HCT116 (cell line): ENCODE results near the gene LCNL1. TPM values are rescaled to one million over a fixed set of nuclear protein-coding genes. Genes with fewer than 3 reads are reported as not detected.

Experiments
- ATAC-seq: fragments of 200-7000 bp; cut with Tn5 transposase; 2 replicates; pipeline ENCODE4 v1.9.1; 2020; ENCODE audit warnings: mild to moderate bottlenecking, moderate library complexity
- BruUV-seq: library from RNA; stranded (reverse); fragments of 400-500 nt; replicated peaks from 2 replicates; lab custom pipeline; 2021; lab: Mats Ljungman, UMichigan
- CTCF ChIA-PET: fragments of 300-600 bp; sonication (Branson Sonifier 250); formaldehyde crosslinking; loops from one replicate; lab custom pipeline; 2021; ENCODE audit warnings: antibody characterized with exemption; lab: Charles Lee
- POLR2A ChIA-PET: fragments of 300-600, 350-600 bp; sonication (Branson Sonifier 250); formaldehyde crosslinking; loops from one replicate; lab custom pipeline; 2021; ENCODE audit warnings: antibody characterized with exemption; lab: Charles Lee
- RAD21 ChIA-PET, 2 experiments: fragments of 300-600 bp; sonication (Branson Sonifier 250); formaldehyde crosslinking; loops; one replicate each; lab custom pipeline; 2023; ENCODE audit warnings: low total read pairs in 2 of 2; ENCODE audit not compliant: uncharacterized antibody in 2 of 2, unreplicated experiment in 2 of 2, low non-redundant PET in 1 of 2; lab: Charles Lee
- DNase-seq: peaks from one replicate; pipeline ENCODE4 v3.0.0-alpha.2; 2010; ENCODE audit warnings: low read depth, low spot score
- H2AFZ ChIP-seq: fragments of 200-600 bp; shearing (Covaris generic), sonication (generic); 2 replicates; pipeline ENCODE4 v1.6.1; 2017; ENCODE audit warnings: low read depth, mixed run types, mixed read lengths, antibody characterized with exemption, low read length; ENCODE audit not compliant: poor library complexity, severe bottlenecking
- H3K27ac ChIP-seq: 2 replicates; pipeline ENCODE4 v1.5.1; 2012; ENCODE audit warnings: low read depth, low read length
- H3K27me3 ChIP-seq: fragments of 200-600 bp; sonication (generic); 2 replicates; pipeline ENCODE4 v1.6.1; 2016; ENCODE audit warnings: mixed run types, low read length, mixed read lengths; ENCODE audit not compliant: insufficient read depth
- H3K36me3 ChIP-seq, 2 experiments: fragments of 200-500 bp in 1 of 2; fragments of 200-600 bp in 1 of 2; sonication (Bioruptor generic) in 1 of 2; sonication (generic) in 1 of 2; 2 replicates each; pipeline versions ENCODE4 v1.5.1 to v1.6.1; 2014 to 2016; ENCODE audit warnings: low read length in 2 of 2, inconsistent platforms in 1 of 2, mixed read lengths in 1 of 2, mixed run types in 1 of 2; ENCODE audit not compliant: insufficient read depth in 2 of 2, control insufficient read depth in 1 of 2
- H3K4me1 ChIP-seq, 2 experiments: fragments of 200-600 bp in 1 of 2; sonication (generic) in 1 of 2; 2 replicates each; pipeline versions ENCODE4 v1.5.1 to v1.6.1; 2012 to 2017; ENCODE audit warnings: low read length in 2 of 2, inconsistent platforms in 1 of 2, mild to moderate bottlenecking in 1 of 2, mixed read lengths in 1 of 2, mixed run types in 1 of 2, moderate library complexity in 1 of 2; ENCODE audit not compliant: insufficient read depth in 2 of 2, control insufficient read depth in 1 of 2
- H3K4me2 ChIP-seq: fragments of 200-600 bp; sonication (generic); 2 replicates; pipeline ENCODE4 v1.6.1; 2017; ENCODE audit warnings: mixed run types, low read length, mixed read lengths
- H3K4me3 ChIP-seq, 2 experiments: fragments of 200-600 bp in 1 of 2; sonication (generic) in 1 of 2; replicated peaks in 1 of 2; 2 replicates each; pipeline ENCODE4 v1.5.1; 2011 to 2016; ENCODE audit warnings: low read length in 2 of 2, control low read depth in 1 of 2, low read depth in 1 of 2, mild to moderate bottlenecking in 1 of 2, mixed read lengths in 1 of 2, mixed run types in 1 of 2
- H3K79me2 ChIP-seq: fragments of 200-600 bp; sonication (generic); 2 replicates; pipeline ENCODE4 v1.6.1; 2017; ENCODE audit warnings: mild to moderate bottlenecking, mixed run types, low read length, moderate library complexity, mixed read lengths; ENCODE audit not compliant: insufficient read depth
- H3K9ac ChIP-seq: fragments of 200-600 bp; sonication (generic); 2 replicates; pipeline ENCODE4 v1.6.1; 2016; ENCODE audit warnings: low read length, mixed read lengths
- H3K9me2 ChIP-seq: fragments of 200-600 bp; sonication (generic), shearing (Covaris generic); 2 replicates; pipeline ENCODE4 v1.6.1; 2017; ENCODE audit warnings: mixed run types, mild to moderate bottlenecking, moderate library complexity; ENCODE audit not compliant: insufficient read depth
- H3K9me3 ChIP-seq, 2 experiments: fragments of 200-500 bp in 1 of 2; fragments of 200-600 bp in 1 of 2; sonication (Bioruptor generic) in 1 of 2; sonication (generic) in 1 of 2; 2 replicates each; pipeline ENCODE4 v1.6.1; 2014 to 2017; ENCODE audit warnings: low read length in 2 of 2, mixed read lengths in 2 of 2, inconsistent platforms in 1 of 2, low read depth in 1 of 2, mild to moderate bottlenecking in 1 of 2, mixed run types in 1 of 2, moderate library complexity in 1 of 2; ENCODE audit not compliant: control insufficient read depth in 1 of 2, insufficient read depth in 1 of 2
- H4K20me1 ChIP-seq: fragments of 200-600 bp; sonication (generic), shearing (Covaris generic); 2 replicates; pipeline ENCODE4 v1.6.1; 2017; ENCODE audit warnings: mixed run types, mild to moderate bottlenecking, moderate library complexity; ENCODE audit not compliant: insufficient read depth
- CTCF ChIP-seq, 3 experiments: fragments of 200-600 bp in 1 of 3; sonication (generic) in 1 of 3; IDR thresholded peaks in 2 of 3; conservative IDR thresholded peaks in 1 of 3; 2 replicates each; pipeline ENCODE4 v1.5.1; 2012 to 2017; ENCODE audit warnings: low read depth in 2 of 3, low read length in 2 of 3, antibody characterized with exemption in 1 of 3, borderline replicate concordance in 1 of 3, control low read depth in 1 of 3, mild to moderate bottlenecking in 1 of 3, mixed read lengths in 1 of 3, mixed run types in 1 of 3, moderate library complexity in 1 of 3; ENCODE audit not compliant: insufficient read depth in 1 of 3
- EGR1 ChIP-seq: IDR thresholded peaks from 2 replicates; pipeline ENCODE4 v1.6.1; 2012; ENCODE audit warnings: low read depth
- ELF1 ChIP-seq: IDR thresholded peaks from 2 replicates; pipeline ENCODE4 v1.6.1; 2012; ENCODE audit warnings: low read depth, borderline replicate concordance
- EZH2 ChIP-seq: fragments of 200-600 bp; sonication (generic); IDR thresholded peaks from 2 replicates; pipeline ENCODE4 v1.6.1; 2017; ENCODE audit warnings: antibody characterized with exemption, mixed run types
- EZH2phosphoT487 ChIP-seq: fragments of 200-600 bp; IDR thresholded peaks from 2 replicates; pipeline ENCODE4 v1.6.1; 2018; ENCODE audit warnings: antibody characterized with exemption, borderline replicate concordance
- FOSL1 ChIP-seq: IDR thresholded peaks from 2 replicates; pipeline ENCODE4 v1.6.1; 2012; ENCODE audit warnings: low read depth
- POLR2AphosphoS5 ChIP-seq: IDR thresholded peaks from 2 replicates; pipeline ENCODE4 v1.6.1; 2011; ENCODE audit warnings: mild to moderate bottlenecking, low read depth, low read length, moderate library complexity
- RAD21 ChIP-seq: IDR thresholded peaks from 2 replicates; pipeline ENCODE4 v1.6.1; 2012; ENCODE audit warnings: low read depth, mild to moderate bottlenecking
- SIN3A ChIP-seq: IDR thresholded peaks from 2 replicates; pipeline ENCODE4 v1.6.1; 2012; ENCODE audit warnings: low read depth
- SP1 ChIP-seq: IDR thresholded peaks from 2 replicates; pipeline ENCODE4 v1.6.1; 2012; ENCODE audit warnings: low read depth
- TCF7L2 ChIP-seq: IDR thresholded peaks from 2 replicates; pipeline ENCODE4 v1.7.0; 2011; ENCODE audit warnings: borderline replicate concordance, inconsistent platforms; ENCODE audit not compliant: insufficient read depth, insufficient read length; ENCODE audit errors: extremely low read depth
- ZFX ChIP-seq: fragments of 450-650 bp; IDR thresholded peaks from 2 replicates; pipeline ENCODE4 v1.6.1; 2017
- intact Hi-C: fragments of 100-400 bp; cut with micrococcal nuclease; formaldehyde crosslinking; loops from 2 replicates; pipeline ENCODE4 v1.10.0; 2022
- total RNA-seq: library from RNA; stranded (reverse); gene quantifications from one replicate; pipeline ENCODE4 v1.2.1, GENCODE V29; 2021; ENCODE audit not compliant: unreplicated experiment
- TF ChIP-seq, protein P1 (sequence below): IDR thresholded peaks from 2 replicates; pipeline ENCODE4 v1.6.1; 2011; ENCODE audit warnings: mild to moderate bottlenecking, low read length, moderate library complexity; ENCODE audit not compliant: insufficient replicate concordance; ENCODE audit errors: extremely low read depth
- TF ChIP-seq, protein P2 (sequence below): IDR thresholded peaks from 2 replicates; pipeline ENCODE4 v1.6.1; 2012
- TF ChIP-seq, protein P3 (sequence below): IDR thresholded peaks from 2 replicates; pipeline ENCODE4 v1.6.1; 2012

LCNL1 gene
- total RNA-seq, 1 experiment from 2014 or later, result 0.44 TPM

DNA sequence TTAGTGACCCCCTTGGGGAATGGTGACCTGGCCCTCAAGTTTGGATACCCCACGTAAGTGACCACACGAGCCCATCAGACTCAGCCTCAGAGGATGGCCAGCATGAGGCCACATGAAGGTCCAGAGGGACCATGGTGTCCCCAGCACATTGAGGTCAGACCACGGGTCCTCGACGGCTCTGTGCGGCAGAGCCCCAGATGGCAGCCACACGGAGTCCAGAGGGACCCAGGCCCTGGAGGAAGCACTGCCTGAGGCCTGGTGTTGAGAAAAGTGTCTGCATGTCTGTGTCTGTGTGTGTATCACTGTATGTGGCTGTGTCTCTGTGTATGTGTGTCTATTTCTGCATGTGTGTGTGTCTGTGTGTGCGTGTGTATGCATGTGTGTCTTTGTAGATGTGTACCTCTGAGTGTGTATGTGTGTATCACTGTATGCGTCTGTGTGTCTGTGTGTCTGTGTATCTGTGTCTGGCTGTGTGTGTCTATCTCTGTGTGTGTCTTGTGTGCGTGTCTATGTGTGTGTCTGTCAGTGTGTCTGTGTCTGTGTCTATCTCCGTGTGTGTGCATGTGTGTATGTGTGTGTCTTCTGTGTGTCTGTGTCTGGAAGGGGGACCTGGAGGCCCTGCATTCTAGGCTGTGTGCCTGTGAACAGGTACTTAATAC lies 992 bp downstream of the LCNL1 start (continued):
- TF ChIP-seq, protein P1, sequence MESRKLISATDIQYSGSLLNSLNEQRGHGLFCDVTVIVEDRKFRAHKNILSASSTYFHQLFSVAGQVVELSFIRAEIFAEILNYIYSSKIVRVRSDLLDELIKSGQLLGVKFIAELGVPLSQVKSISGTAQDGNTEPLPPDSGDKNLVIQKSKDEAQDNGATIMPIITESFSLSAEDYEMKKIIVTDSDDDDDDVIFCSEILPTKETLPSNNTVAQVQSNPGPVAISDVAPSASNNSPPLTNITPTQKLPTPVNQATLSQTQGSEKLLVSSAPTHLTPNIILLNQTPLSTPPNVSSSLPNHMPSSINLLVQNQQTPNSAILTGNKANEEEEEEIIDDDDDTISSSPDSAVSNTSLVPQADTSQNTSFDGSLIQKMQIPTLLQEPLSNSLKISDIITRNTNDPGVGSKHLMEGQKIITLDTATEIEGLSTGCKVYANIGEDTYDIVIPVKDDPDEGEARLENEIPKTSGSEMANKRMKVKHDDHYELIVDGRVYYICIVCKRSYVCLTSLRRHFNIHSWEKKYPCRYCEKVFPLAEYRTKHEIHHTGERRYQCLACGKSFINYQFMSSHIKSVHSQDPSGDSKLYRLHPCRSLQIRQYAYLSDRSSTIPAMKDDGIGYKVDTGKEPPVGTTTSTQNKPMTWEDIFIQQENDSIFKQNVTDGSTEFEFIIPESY, result no peak
- TF ChIP-seq RAD21, result no peak
- TF ChIP-seq, protein P2, sequence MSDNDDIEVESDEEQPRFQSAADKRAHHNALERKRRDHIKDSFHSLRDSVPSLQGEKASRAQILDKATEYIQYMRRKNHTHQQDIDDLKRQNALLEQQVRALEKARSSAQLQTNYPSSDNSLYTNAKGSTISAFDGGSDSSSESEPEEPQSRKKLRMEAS, result no peak
- no peak for TF ChIP-seq CTCF (IDR thresholded peaks at IDR 0.05 in 2 of 3, conservative IDR thresholded peaks at IDR 0.05 in 1 of 3; ENCODE audit: borderline replicate concordance in 1 of 3, insufficient read depth in 1 of 3, low read depth in 2 of 3, low read length in 2 of 3)
- TF ChIP-seq ELF1, result no peak
- TF ChIP-seq POLR2AphosphoS5, result no peak
- TF ChIP-seq EZH2, result no peak
- TF ChIP-seq EZH2phosphoT487, result no peak
- TF ChIP-seq SIN3A, result no peak

GRCh38 chr9:136984464-136985026 lies 1.8 kb downstream of the LCNL1 start:
- Histone ChIP-seq H3K9me3 (no peaks in the 10 kb centered on the region), H3K4me1 (no peaks in the 10 kb centered on the region), H4K20me1 (no peaks in the 10 kb centered on the region), H3K9ac (no peak overlapping the region), H3K4me2 (no peak overlapping the region), H3K79me2 (no peaks in the 10 kb centered on the region), H3K4me3 (no peak overlapping the region), H3K36me3 (no peaks in the 10 kb centered on the region), H3K9me2 (no peaks in the 10 kb centered on the region), H3K27me3 (no peaks in the 10 kb centered on the region), H3K27ac (no peak overlapping the region), H2AFZ (no peak overlapping the region)
- POLR2A ChIA-PET, result no interaction called here
- intact Hi-C loops, result no loop called here
- CTCF ChIA-PET, result no interaction called here
- TF ChIP-seq, protein P1, result no peak
- TF ChIP-seq SP1, result no peak
- TF ChIP-seq RAD21, result no peak
- TF ChIP-seq, protein P2, result no peak
- TF ChIP-seq TCF7L2, result no peak
- TF ChIP-seq, protein P3, sequence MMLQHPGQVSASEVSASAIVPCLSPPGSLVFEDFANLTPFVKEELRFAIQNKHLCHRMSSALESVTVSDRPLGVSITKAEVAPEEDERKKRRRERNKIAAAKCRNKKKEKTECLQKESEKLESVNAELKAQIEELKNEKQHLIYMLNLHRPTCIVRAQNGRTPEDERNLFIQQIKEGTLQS, result no peak
- TF ChIP-seq EGR1, result no peak
- no peak for TF ChIP-seq FOSL1
- no peak for TF ChIP-seq ZFX
- no peak for TF ChIP-seq EZH2phosphoT487
- ATAC-seq (no peak), DNase-seq (no peak)
- no TSS peak for BruUV-seq
- RAD21 ChIA-PET, result no interaction called here
